ENCODE results near the gene KDM4C.
"Not testable (repeated sequence)": the region's sequence is repeated elsewhere in the genome, so short reads cannot be mapped to it uniquely, and the experiment has no call there.

The KDM4C gene

GRCh38 chr9:6733257-6733656, 24.5 kb upstream of the KDM4C start:
- Histone ChIP-seq H3K79me2 (ENCODE audit: insufficient read depth, low read length) (no peaks in the 10 kb centered on the region), H4K20me1 (ENCODE audit: insufficient read depth, low read length) (no peaks in the 10 kb centered on the region), H3F3A (ENCODE audit: insufficient read depth, low read length) (no peaks in the 10 kb centered on the region), H3K27me3 (ENCODE audit: insufficient read depth, low read length) (no peaks in the 10 kb centered on the region), H3K27ac (ENCODE audit: low read depth, low read length, poor library complexity, severe bottlenecking) (no peak overlapping the region), H3K4me3 (ENCODE audit: low read depth, low read length, poor library complexity, severe bottlenecking) (no peak overlapping the region), H2AFZ (ENCODE audit: low read length) (no peak overlapping the region), H3K9me2 (ENCODE audit: low read depth, low read length) (no peaks in the 10 kb centered on the region), H3K4me2 (ENCODE audit: low read length) (no peak overlapping the region), H3K9me3 (ENCODE audit: low read length) (no peaks in the 10 kb centered on the region), H3K36me3 (ENCODE audit: insufficient read depth, low read length) (no peaks in the 10 kb centered on the region), H3K4me1 (ENCODE audit: insufficient read depth, low read length, severe bottlenecking) (no peaks in the 10 kb centered on the region), H3K9ac (ENCODE audit: low read length) (no peak overlapping the region)
- TF ChIP-seq EZH2 (IDR thresholded peaks at IDR 0.05; ENCODE audit: borderline replicate concordance, low read length) = no peak
- no peak for TF ChIP-seq CTCF (IDR thresholded peaks at IDR 0.05; ENCODE audit: low read length)

- no peaks in the 10 kb centered on the region for H3K27me3 ChIP-seq (ENCODE audit: insufficient read depth, low read length)
- H3K9me2 ChIP-seq (ENCODE audit: low read depth, low read length) = no peaks in the 10 kb centered on the region
- H3K4me1 ChIP-seq (ENCODE audit: insufficient read depth, low read length, severe bottlenecking) = no peaks in the 10 kb centered on the region
- no peaks in the 10 kb centered on the region for H4K20me1 ChIP-seq (ENCODE audit: insufficient read depth, low read length)
- no peak overlapping the region for H3K9ac ChIP-seq (ENCODE audit: low read length)
- TF ChIP-seq CTCF (IDR thresholded peaks at IDR 0.05; ENCODE audit: low read length) (no peak), EZH2 (IDR thresholded peaks at IDR 0.05; ENCODE audit: borderline replicate concordance, low read length) (no peak)
- H3K36me3 ChIP-seq (ENCODE audit: insufficient read depth, low read length) = no peaks in the 10 kb centered on the region
- H3F3A ChIP-seq (ENCODE audit: insufficient read depth, low read length) = no peaks in the 10 kb centered on the region
- no peak overlapping the region for H3K4me3 ChIP-seq (ENCODE audit: low read depth, low read length, poor library complexity, severe bottlenecking)
- H3K27ac ChIP-seq (ENCODE audit: low read depth, low read length, poor library complexity, severe bottlenecking) = no peak overlapping the region
- H3K79me2 ChIP-seq (ENCODE audit: insufficient read depth, low read length) = no peaks in the 10 kb centered on the region
- no peak overlapping the region for H3K4me2 ChIP-seq (ENCODE audit: low read length)
- H3K9me3 ChIP-seq (ENCODE audit: low read length) = no peaks in the 10 kb centered on the region
- H2AFZ ChIP-seq (ENCODE audit: low read length) = no peak overlapping the region
Measured at GRCh38 chr9:6733831-6734230, 23.9 kb upstream of the KDM4C start.

- Histone ChIP-seq H3K4me1 (ENCODE audit: insufficient read depth, low read length, severe bottlenecking) (no peaks in the 10 kb centered on the region), H3K4me3 (ENCODE audit: low read depth, low read length, poor library complexity, severe bottlenecking) (no peak overlapping the region), H2AFZ (ENCODE audit: low read length) (no peak overlapping the region), H3K9me3 (ENCODE audit: low read length) (no peaks in the 10 kb centered on the region), H4K20me1 (ENCODE audit: insufficient read depth, low read length) (no peaks in the 10 kb centered on the region), H3F3A (ENCODE audit: insufficient read depth, low read length) (no peaks in the 10 kb centered on the region), H3K9me2 (ENCODE audit: low read depth, low read length) (no peaks in the 10 kb centered on the region), H3K4me2 (ENCODE audit: low read length) (no peak overlapping the region), H3K36me3 (ENCODE audit: insufficient read depth, low read length) (no peaks in the 10 kb centered on the region), H3K9ac (ENCODE audit: low read length) (no peak overlapping the region), H3K27me3 (ENCODE audit: insufficient read depth, low read length) (no peaks in the 10 kb centered on the region), H3K27ac (ENCODE audit: low read depth, low read length, poor library complexity, severe bottlenecking) (no peak overlapping the region), H3K79me2 (ENCODE audit: insufficient read depth, low read length) (no peaks in the 10 kb centered on the region)
- no peak for TF ChIP-seq EZH2 (IDR thresholded peaks at IDR 0.05; ENCODE audit: borderline replicate concordance, low read length)
Measured at GRCh38 chr9:6735422-6735821, 22.4 kb upstream of the KDM4C start.

GRCh38 chr9:6739218-6739617, 18.6 kb upstream of the KDM4C start:
- H3K4me3 ChIP-seq (ENCODE audit: low read depth, low read length, poor library complexity, severe bottlenecking) = no peak overlapping the region
- no peaks in the 10 kb centered on the region for H3F3A ChIP-seq (ENCODE audit: insufficient read depth, low read length)
- TF ChIP-seq EZH2 (IDR thresholded peaks at IDR 0.05; ENCODE audit: borderline replicate concordance, low read length) (no peak), CTCF (IDR thresholded peaks at IDR 0.05; ENCODE audit: low read length) (peak; percentile 37; the same call in 1 of the 2 replicates)
- H2AFZ ChIP-seq (ENCODE audit: low read length) = no peak overlapping the region
- no peaks in the 10 kb centered on the region for H3K27me3 ChIP-seq (ENCODE audit: insufficient read depth, low read length)
- H3K9me2 ChIP-seq (ENCODE audit: low read depth, low read length) = no peaks in the 10 kb centered on the region
- H3K4me1 ChIP-seq (ENCODE audit: insufficient read depth, low read length, severe bottlenecking) = no peaks in the 10 kb centered on the region
- no peak overlapping the region for H3K9ac ChIP-seq (ENCODE audit: low read length)
- no peaks in the 10 kb centered on the region for H3K79me2 ChIP-seq (ENCODE audit: insufficient read depth, low read length)
- H3K27ac ChIP-seq (ENCODE audit: low read depth, low read length, poor library complexity, severe bottlenecking) = no peak overlapping the region
- H3K36me3 ChIP-seq (ENCODE audit: insufficient read depth, low read length) = no peaks in the 10 kb centered on the region
- no peak overlapping the region for H3K4me2 ChIP-seq (ENCODE audit: low read length)
- no peaks in the 10 kb centered on the region for H3K9me3 ChIP-seq (ENCODE audit: low read length)
- no peaks in the 10 kb centered on the region for H4K20me1 ChIP-seq (ENCODE audit: insufficient read depth, low read length)

GRCh38 chr9:6748861-6749260, 8.9 kb upstream of the KDM4C start:
- not testable (repeated sequence) for H3K9me2 ChIP-seq (ENCODE audit: low read depth, low read length); H3K36me3 ChIP-seq (ENCODE audit: insufficient read depth, low read length); H2AFZ ChIP-seq (ENCODE audit: low read length); H3K4me3 ChIP-seq (ENCODE audit: low read depth, low read length, poor library complexity, severe bottlenecking); H3F3A ChIP-seq (ENCODE audit: insufficient read depth, low read length); H3K27me3 ChIP-seq (ENCODE audit: insufficient read depth, low read length); H3K79me2 ChIP-seq (ENCODE audit: insufficient read depth, low read length); H3K9ac ChIP-seq (ENCODE audit: low read length); H3K27ac ChIP-seq (ENCODE audit: low read depth, low read length, poor library complexity, severe bottlenecking); H4K20me1 ChIP-seq (ENCODE audit: insufficient read depth, low read length); H3K9me3 ChIP-seq (ENCODE audit: low read length); H3K4me2 ChIP-seq (ENCODE audit: low read length)
- peaks cover 14% of the 10 kb centered on the region for H3K4me1 ChIP-seq (ENCODE audit: insufficient read depth, low read length, severe bottlenecking)
